ENCODE results near the gene DSP. TPM values are rescaled to one million over a fixed set of nuclear protein-coding genes. Genes with fewer than 3 reads are reported as not detected.
A peak's percentile ranks its signal among the peaks of the same experiment; 100 is the strongest.

DSP gene
- total and polyA plus RNA-seq, 2 of the 13 experiments (the other 11 are each of a cell fraction or from before 2014, with no cell fraction given): 89.8 to 117 TPM

- TF ChIP-seq PAX8 (CRISPR knock-in tag; IDR thresholded peaks at IDR 0.05; ENCODE audit: borderline replicate concordance) (no peak), SP5 (CRISPR knock-in tag; IDR thresholded peaks at IDR 0.05; ENCODE audit: borderline replicate concordance, low read depth) (peak; percentile 77), SOX6 (IDR thresholded peaks at IDR 0.05) (0 out of 2 replicates have a peak, but pooled peaks have one; percentile 70), SOX6 (CRISPR knock-in tag; IDR thresholded peaks at IDR 0.05) (peak; percentile 100), RAD21 (CRISPR knock-in tag; IDR thresholded peaks at IDR 0.05) (peak; percentile 34), ZSCAN25 (CRISPR knock-in tag; IDR thresholded peaks at IDR 0.05) (no peak), RELA (CRISPR knock-in tag; IDR thresholded peaks at IDR 0.05) (no peak), RBM39 (IDR thresholded peaks at IDR 0.05; ENCODE audit: low read depth, low read length, poor library complexity, severe bottlenecking) (no peak), HOXD1 (CRISPR knock-in tag; IDR thresholded peaks at IDR 0.05) (peak; percentile 18; the same call in 1 of the 2 replicates), ASH2L (IDR thresholded peaks at IDR 0.05; ENCODE audit: insufficient read length, low read depth, low read length) (peak; percentile 94), ETV6 (CRISPR knock-in tag; conservative IDR thresholded peaks at IDR 0.05) (0 out of 2 replicates have a peak, but pooled peaks have one; percentile 9), STAG1 (CRISPR knock-in tag; IDR thresholded peaks at IDR 0.05) (0 out of 2 replicates have a peak, but pooled peaks have one; percentile 35), FOXC1 (CRISPR knock-in tag; IDR thresholded peaks at IDR 0.05; ENCODE audit: borderline replicate concordance) (no peak), ARNTL (CRISPR knock-in tag; IDR thresholded peaks at IDR 0.05) (peak; percentile 100), TIGD3 (CRISPR knock-in tag; IDR thresholded peaks at IDR 0.05; ENCODE audit: borderline replicate concordance) (no peak), SIN3A (IDR thresholded peaks at IDR 0.05; ENCODE audit: borderline replicate concordance, low read depth, low read length) (peak; percentile 90; the same call in 1 of the 2 replicates), ZNF513 (CRISPR knock-in tag; conservative IDR thresholded peaks at IDR 0.05) (no peak), SMC3 (IDR thresholded peaks at IDR 0.05; ENCODE audit: low read length) (peak; percentile 20; the same call in 1 of the 2 replicates), ERF (CRISPR knock-in tag; IDR thresholded peaks at IDR 0.05) (peak; percentile 96), ZNF777 (CRISPR knock-in tag; IDR thresholded peaks at IDR 0.05) (no peak; the same call in 1 of the 2 replicates)
- TF ChIP-seq, protein P1, sequence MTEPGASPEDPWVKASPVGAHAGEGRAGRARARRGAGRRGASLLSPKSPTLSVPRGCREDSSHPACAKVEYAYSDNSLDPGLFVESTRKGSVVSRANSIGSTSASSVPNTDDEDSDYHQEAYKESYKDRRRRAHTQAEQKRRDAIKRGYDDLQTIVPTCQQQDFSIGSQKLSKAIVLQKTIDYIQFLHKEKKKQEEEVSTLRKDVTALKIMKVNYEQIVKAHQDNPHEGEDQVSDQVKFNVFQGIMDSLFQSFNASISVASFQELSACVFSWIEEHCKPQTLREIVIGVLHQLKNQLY (CRISPR knock-in tag; IDR thresholded peaks at IDR 0.05): peak; percentile 91
- TF ChIP-seq, protein P2, sequence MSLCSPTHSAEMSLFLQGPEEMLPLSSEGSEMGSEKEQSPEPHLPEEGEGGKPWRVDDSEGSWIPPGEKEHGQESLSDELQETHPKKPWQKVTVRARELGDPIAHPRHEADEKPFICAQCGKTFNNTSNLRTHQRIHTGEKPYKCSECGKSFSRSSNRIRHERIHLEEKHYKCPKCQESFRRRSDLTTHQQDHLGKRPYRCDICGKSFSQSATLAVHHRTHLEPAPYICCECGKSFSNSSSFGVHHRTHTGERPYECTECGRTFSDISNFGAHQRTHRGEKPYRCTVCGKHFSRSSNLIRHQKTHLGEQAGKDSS (CRISPR knock-in tag; IDR thresholded peaks at IDR 0.05; ENCODE audit: borderline replicate concordance, low read depth): peak; percentile 86; the same call in 1 of the 2 replicates
Measured at GRCh38 chr6:7561153-7561964, 19.9 kb downstream of the DSP start (continued).
